Activated CD8-positive, alpha-beta memory T cell treated with anti-CD3 and anti-CD28 coated beads, Interleukin-2, amount 50 U/mL, for 24 hours (primary cell): ENCODE measurements around the gene MARCOL.

ENCODE experiments used
- DNase-seq: peaks from one replicate; pipeline ENCODE4 v3.0.0-alpha.2; 2020; ENCODE audit errors: extremely low read depth

The MARCOL gene

DNA sequence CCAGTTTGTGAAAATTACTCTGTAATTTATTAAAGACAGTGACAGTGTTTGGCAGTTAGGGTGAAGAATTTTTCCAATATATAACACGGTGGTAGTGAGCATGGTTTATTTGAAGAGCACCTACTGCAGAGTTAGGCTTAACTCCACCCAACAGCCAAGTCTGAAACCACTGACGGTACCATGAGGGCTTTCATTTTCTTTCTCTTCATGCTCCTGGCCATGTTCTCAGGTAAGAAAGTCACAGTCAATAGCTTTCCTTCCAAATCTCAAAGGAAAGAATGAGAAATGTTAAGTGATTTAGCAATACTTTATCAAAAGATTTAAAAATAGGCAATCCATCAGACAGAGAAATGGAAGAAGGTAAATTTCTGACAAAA is at the start of gene MARCOL:
Gene MARCOL (plus strand): TSS at position 108 of the 377 bp plus-strand sequence. CDS start 73 bp downstream, at position 181.
- DNase-seq: no peak

DNA sequence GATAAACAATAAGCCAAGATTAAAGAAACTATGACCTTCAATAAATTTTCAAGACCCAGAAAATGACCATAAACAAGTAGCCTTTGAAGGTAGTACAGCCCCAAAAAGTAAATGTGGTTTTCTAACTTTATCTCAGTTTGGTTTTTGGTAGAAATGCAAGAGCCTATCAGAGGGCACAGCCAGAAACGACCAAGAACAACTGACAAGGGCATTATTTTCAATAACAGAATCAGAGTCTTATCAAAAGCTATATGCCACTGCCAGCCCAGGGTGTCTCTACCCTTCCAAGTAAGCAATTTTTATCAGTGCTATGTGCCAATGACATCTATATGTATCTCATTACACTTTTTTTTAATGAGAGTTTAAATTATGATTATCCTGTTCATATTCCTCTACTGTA is 47.3 kb upstream of the MARCOL start:
- DNase-seq: no peak

DNA sequence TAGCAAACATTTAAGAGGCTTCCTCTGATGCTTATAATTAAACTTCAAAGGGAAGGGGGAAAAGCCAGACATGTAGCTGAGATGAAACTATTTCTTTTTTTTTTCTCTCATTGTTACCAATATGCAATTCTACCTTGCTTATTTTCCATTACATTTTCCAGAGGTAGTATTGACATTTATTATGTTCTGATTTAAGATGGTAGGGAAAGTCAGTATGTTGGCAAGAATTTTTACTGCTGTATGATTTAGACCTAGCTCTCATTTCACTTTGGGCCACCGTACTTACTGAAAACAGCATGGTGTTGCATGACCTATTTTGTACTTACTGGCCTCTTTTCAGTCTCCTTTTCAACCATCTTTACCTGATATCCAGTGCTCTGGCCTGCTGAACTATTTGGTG is 45.1 kb upstream of the MARCOL start:
- no peak for DNase-seq

GRCh38 chr5:148201151-148201550 is 37.2 kb upstream of the MARCOL start:
- no peak for DNase-seq

- no peak for DNase-seq
Observed at GRCh38 chr5:148202531-148203203, 35.7 kb upstream of the MARCOL start, which contains the start of gene SPINK6. SPINK6 (plus strand) TSS chr5:148203042; CDS start chr5:148203097, 55 bp downstream.

DNA sequence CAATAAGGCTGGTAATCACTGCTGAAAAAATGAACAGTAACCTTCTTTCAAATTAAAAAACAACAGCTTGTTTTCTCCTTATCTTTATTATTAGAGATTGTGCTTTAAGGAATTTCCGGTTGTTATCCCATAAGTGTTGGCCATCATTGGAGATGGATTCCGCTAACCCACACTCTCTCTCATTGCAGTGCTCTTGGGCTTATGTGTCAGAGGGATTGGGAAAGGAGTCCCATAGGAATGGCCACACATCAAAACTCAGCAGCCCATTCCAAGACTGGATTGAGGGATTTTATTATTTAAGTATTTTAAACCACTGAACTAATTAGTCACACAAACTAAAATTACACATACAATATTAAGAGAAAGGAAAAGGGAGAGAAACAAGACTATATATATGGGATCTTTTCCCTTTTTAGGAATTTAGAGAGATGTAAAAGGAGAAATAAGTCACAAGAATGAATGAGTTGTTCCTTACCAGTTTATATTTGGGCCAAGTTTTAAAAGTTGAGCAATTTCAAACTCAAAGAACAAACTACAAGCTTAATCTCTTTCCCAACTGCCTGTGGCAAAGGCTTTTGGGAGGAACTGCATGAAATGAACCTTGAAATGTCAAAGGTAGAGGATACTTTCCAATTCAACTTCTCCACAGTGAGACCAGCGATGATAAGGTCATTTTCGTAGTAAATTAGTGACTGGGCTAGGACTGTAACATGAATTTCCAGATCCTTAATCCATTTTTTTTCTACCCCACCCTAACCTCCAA is 33.1 kb upstream of the MARCOL start:
- no peak for DNase-seq

DNA sequence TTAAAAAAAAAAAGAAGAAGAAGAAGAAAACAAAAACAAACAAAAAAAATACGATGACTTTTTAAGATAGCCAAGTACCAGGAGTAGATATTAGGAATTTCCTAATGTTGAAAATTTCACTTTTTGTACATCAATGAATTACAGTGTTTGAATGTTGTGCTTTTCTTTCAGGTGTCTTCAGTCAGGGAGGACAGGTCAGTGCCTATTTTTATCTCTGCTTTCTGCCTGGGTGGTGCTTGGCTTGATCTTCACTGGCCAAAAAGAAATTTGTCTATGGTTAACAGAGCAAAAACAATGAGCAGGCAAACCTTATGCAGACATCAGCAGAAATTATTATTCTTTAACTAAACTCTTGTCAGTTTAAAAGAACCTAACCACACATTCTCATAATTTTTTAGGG is 32.5 kb upstream of the MARCOL start:
- no peak for DNase-seq

DNA sequence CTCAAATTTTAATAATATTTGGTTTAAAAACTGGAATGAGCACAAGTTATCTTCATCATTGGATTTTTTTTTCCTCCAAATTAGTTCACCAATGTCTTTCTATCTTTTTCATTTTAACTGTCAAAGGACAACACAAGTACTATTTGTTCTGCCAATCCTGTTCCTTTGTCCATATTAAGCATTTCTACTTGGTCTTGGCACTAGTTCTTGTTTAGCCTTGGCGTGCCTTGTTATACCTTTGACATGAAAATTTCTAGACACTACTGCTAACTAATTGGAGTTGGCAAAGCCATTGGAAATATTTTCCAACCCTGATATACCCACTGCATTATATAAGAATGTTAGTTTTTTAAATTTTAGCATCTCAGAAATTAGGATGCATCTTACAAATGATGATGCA is 31.7 kb upstream of the MARCOL start:
- no peak for DNase-seq

- DNase-seq: no peak
Observed at GRCh38 chr5:148208226-148208625, 30.1 kb upstream of the MARCOL start.

- DNase-seq: no peak
Observed at GRCh38 chr5:148209151-148209770, 29.1 kb upstream of the MARCOL start.

DNA sequence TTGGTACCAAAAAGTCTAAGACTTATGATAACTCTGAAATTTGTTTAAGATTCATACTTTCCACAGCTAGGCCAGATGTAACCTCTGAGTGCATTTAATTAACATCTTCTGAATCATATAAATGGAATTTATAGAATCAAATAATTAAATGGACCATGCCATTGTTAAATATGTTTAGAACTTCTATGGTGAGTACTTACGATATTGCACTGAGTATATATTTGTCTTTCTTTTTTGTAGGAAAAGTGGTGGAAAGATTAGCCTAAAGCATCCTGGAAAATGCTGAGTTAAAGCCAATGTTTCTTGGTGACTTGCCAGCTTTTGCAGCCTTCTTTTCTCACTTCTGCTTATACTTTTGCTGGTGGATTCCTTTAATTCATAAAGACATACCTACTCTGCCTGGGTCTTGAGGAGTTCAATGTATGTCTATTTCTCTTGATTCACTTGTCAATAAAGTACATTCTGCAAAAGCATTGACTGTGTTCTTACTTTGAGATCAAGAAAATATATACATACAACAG is 23.6 kb upstream of the MARCOL start:
- no peak for DNase-seq

DNA sequence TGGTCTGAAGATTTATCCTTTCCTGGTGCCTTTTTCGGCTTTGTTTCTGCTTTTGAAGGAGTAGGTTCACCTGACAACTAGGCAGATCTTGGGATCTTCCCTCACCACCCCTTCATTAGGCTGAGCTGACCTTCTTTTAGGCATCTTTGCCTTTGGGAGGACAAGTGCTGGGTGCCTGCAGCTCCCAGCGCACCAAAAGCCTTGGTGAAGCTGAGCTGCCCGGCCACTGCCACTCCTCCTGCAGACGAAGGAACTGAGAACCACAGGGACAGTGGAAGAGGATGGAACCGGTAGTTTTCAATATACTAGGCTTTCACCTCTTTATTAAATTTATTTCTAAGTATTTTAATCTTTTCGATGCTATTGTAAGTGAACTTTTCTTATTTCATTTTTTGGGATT is 16.8 kb upstream of the MARCOL start:
- no peak for DNase-seq

GRCh38 chr5:148224117-148224742 is 14.1 kb upstream of the MARCOL start:
- no peak for DNase-seq

- DNase-seq: no peak
Observed at GRCh38 chr5:148228392-148228984, 9.8 kb upstream of the MARCOL start.

DNA sequence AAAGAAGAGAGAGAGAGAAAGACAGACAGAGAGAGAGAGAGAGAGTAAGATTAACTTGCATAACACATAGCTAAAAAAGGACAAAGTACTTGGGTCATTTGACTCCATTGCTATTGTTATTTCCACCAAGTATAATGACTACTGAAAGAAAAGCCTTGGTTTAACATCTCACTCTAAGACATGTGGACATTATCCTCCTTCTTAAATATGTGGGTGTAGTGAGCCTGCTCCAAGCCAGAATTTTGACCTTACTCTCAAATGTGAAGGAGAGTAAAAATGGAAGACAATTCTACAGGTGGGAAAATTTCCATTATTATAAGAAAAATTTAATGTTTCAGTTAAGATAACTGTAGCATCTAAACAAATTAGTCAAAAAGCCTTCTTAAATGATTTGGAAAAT is 8.5 kb upstream of the MARCOL start:
- DNase-seq: no peak

DNA sequence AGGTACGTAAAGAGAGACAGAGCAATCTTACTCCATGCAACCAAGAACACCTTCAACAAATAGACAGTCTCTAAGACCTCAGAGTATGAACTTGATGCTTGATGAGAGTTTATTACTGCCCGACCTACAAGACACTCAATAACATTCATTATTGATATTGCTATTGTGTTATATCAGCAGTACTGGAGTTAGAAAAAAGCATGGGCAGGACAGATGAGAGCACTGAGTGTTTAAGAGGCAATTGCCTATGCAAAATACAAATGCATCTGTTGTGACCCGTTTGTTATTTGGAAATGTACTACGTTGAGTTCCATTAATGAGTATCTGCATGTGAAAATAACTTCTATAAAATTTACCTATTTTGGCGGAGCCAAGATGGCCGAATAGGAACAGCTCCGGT is 8.1 kb upstream of the MARCOL start:
- no peak for DNase-seq

DNA sequence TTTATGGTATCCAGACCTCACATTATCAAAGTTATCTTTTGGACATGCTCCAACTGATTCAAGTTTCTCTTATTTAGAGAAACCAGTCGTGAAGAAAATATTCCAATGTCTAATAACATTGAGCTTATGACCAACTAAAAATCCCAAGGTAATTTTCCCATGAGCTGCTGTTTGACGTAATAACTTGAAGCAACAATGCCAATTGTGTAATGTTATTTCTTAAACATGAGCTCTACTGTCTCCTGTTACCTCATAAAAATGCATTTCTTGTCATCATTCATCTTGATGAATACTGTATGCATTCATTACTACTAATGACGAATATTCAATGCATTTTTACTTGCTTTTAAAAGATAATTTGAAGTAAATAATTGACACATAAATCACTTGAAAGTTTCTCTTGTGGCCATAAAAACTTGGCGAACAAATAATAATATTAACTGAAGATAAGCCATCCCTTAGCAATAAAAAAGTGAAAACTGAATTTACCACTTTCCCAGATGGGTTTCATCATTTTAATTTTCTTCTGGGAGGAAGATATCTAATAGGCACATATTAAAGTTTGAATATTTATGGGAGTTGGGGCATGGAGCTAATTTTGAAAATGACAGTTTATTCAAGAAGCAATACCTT is 424 bp upstream of the MARCOL start:
- no peak for DNase-seq

- no peak for DNase-seq
Observed at GRCh38 chr5:148248894-148249293, 10.6 kb downstream of the MARCOL start.

- no peak for DNase-seq
Observed at GRCh38 chr5:148255456-148255855, 17.1 kb downstream of the MARCOL start.

GRCh38 chr5:148259288-148259687 is 21.0 kb downstream of the MARCOL start:
- DNase-seq: no peak

GRCh38 chr5:148261221-148261620 is 22.9 kb downstream of the MARCOL start:
- DNase-seq: no peak
